ENCODE results near the gene COL6A2.
"Not testable (repeated sequence)": the region's sequence is repeated elsewhere in the genome, so short reads cannot be mapped to it uniquely, and the experiment has no call there.

COL6A2 gene

DNA sequence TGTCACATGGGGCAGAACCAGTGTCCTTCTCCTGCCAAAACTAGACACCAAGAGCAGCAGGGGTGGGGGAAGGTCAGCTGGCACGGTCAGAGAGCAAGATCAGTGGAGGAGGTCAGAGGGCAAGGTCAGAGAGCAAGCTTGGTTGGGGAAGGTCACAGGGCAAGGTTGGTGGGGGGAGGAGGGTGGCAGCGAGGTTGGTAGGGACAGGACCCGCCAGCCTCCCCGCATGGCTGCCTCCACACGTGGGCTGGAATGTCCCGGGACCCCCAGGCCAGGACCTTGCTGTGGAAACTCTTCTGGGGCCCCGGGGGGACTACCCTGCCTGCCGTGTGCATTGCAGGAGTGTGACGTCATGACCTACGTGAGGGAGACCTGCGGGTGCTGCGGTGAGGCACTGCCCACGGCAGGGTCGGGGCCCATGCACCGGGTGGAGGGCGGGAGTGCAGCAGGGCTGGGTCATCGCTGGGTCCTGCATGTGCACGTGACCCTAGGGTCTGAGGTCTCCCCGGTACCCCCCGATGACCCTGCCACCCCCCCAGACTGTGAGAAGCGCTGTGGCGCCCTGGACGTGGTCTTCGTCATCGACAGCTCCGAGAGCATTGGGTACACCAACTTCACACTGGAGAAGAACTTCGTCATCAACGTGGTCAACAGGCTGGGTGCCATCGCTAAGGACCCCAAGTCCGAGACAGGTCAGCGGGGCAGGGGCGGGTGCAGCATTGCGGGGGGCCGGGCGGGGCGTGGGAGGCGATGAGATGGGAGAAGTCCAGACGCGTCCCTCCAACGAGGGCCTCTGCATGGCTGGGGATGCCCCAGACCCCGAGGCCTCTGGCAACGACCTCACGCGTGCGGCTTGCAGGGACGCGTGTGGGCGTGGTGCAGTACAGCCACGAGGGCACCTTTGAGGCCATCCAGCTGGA is 27.3 kb downstream of the COL6A2 start:
- DNase-seq (ENCODE audit: low read depth in 2 of 2) = no peak

DNA sequence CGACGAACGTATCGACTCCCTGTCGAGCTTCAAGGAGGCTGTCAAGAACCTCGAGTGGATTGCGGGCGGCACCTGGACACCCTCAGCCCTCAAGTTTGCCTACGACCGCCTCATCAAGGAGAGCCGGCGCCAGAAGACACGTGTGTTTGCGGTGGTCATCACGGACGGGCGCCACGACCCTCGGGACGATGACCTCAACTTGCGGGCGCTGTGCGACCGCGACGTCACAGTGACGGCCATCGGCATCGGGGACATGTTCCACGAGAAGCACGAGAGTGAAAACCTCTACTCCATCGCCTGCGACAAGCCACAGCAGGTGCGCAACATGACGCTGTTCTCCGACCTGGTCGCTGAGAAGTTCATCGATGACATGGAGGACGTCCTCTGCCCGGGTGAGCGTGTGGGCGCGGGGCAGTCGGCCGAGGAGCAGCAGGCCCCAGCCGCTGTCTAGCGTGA is 28.0 kb downstream of the COL6A2 start:
- no peak for DNase-seq (ENCODE audit: low read depth in 2 of 2)

DNA sequence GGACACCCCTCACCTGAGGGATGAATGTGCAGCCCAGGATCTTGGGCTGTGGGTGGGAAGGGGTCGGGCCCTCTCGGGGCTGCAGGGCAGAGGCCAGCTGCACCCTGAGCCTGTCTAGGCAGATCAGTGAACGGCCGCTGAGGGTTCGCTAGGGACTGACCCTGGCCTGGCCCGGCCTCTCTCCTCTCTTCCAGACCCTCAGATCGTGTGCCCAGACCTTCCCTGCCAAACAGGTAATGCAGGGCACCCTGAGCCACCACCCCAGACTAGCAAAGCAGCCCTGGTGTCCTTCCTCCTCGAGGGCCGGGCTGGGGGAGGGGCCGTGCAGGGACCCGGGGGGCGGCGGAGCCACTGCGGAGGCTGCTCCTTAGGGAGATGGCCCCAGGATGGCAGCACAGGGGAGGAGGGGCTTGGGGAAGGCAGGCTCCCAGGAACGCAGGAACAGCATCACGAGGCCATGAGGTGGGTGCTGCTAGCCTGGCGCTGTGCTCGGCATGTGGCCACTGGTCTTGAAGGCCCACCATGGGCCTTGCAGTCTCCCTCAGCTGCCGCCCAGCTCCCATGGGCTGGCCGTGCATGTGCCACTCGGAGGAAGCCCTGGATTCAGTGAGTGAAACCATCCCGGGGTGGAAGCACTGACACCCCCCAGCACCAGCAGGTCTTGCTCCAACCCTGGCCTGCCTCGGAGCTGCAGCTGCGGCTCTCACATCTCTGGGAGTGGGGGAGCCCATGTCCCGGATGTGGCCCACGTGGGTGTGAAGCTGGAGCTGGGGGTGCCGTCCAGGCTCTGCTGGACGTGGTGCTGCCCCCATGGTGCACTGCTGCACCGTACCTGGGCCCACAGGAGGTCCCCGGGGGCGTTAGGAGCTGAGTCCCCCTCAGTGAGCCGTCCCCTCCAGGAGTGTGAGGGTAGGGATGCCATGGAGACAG is 28.7 kb downstream of the COL6A2 start:
- no peak for DNase-seq (ENCODE audit: low read depth in 2 of 2)

DNA sequence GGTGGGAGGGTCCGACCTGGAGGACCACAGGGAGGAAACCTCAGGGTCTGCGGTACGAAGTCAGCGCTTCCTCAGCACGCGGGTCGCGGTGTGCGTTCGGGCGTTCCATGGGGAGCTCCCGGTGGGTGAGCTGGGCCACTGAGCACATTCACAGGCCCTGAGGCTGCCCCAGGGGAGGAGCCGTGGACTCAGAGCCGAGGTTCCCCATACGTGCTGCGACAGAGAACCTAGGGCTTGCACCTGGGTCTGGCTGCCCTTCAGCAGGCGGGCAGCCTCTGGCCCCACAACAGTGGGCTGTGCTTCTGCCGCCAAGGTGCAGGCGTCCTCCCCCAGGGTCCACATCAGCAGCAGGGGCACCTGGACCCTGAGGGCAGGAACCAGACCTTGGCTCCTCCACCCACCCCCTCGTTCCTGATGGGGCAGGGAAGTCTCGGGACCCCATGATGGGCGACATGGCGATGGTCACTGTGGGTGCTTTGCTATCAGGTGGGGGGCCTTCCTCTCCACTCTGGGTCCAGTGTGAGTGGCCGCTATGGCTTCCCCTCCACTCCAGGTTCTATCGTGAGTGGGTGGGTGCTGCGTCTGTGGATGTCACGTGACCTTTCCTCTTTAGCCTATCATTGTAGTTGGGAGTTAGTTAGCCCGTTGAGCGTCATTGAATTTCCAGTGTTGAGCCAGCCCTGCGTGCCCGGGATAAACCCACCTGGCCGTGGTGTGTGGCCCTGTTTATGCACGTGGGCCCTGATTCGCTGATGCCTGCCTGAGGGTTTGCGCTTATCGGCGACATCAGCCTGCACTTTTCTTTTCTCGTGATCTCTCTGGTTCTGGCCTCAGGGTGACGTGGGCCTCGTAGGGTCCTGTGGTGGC is 29.6 kb downstream of the COL6A2 start:
- DNase-seq (ENCODE audit: low read depth in 2 of 2) = no peak

DNA sequence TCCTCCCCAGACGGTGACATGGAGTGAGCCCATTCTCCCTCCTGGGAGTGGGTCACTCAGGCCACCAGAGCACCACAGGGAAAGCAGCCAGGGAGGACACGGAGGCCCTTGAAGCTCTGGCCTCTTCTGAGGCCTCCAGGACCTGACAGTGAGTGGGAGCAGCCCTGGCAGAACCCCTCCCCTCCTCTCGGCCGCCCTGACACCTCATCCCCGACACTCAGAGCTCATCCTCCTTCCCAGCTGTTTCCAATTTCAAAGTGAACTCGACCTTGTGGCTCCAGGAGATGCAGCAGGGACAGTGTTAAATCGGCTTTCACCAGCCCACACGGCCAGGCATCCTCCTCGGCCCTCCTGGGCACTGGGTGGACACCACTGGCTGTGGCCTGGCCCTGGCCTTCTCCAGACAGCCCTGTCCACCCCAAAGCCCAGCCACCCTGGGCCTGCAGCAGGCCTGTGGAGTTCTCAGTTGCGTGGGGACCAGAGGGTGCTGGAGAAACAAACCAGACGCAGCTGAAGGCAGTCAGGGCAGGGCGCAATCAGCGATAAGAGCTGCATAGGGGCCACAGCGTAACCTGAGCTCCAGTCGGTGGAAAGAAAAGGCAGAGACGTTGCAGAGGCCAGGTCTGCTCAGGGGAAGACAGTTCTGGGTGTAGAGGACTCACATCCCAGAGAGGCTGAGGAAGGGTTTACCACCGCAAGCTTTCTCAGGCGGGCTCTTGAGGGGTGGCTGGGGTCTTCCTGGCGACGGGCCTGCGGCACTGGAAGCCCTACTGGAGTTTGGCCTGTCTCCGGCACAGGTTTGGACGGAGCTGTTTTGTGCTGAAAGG is 30.4 kb downstream of the COL6A2 start:
- DNase-seq (ENCODE audit: low read depth in 2 of 2) = no peak

DNA sequence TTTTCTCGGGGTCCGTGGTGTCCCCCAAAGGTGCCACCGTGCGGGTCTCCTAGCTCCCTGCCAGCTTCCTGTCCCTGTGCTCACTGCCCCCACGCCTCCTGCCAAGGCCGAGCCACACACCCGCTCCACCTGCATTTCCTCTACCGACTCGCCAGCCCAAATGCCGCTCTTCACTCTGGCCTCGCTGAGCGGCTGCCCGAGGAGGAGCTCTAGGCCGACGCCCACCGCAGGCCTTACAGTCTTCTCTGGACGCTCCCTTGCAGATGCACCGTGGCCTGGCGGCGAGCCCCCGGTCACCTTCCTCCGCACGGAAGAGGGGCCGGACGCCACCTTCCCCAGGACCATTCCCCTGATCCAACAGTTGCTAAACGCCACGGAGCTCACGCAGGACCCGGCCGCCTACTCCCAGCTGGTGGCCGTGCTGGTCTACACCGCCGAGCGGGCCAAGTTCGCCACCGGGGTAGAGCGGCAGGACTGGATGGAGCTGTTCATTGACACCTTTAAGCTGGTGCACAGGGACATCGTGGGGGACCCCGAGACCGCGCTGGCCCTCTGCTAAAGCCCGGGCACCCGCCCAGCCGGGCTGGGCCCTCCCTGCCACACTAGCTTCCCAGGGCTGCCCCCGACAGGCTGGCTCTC is 31.1 kb downstream of the COL6A2 start:
- DNase-seq (ENCODE audit: low read depth in 2 of 2) = no peak

DNA sequence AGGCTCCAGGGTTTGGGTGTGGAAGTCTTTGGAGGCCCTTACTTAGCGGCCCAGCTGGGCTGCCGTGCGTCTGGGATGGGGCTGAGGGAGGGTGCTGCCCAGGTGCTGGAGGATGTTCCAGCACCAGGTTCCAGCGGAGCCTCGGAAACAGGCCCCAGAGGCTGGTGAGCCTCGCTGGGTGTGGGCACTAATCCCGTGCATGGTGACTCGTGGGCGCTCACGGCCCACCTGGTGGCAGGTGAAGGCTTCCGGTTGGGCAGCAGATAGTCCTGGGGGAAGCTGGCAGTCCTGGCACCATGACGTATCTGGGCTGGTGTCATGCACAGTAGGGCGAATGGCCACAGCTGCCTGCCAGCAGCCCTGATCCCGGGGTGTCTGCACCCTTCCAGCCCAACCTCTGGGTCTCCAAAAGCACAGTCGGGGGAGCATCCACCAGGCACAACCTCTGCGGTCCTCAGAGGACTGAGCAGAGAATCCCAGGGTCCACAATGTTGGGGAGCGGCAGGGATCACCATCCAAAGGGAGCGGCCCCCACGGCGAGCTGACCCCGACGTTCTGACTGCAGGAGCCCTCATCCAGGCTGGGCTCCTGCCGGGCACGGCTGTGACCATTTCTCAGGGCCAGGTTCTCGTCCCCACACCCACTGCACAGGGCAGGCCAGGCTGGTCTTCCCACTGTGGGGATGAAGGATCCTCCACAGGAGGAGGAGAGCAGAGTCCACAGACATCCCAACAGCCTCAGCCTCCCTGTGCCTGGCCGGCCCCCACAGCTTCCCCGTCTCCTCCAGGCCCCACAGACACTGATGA is 32.1 kb downstream of the COL6A2 start:
- no peak for DNase-seq (ENCODE audit: low read depth in 2 of 2)

DNA sequence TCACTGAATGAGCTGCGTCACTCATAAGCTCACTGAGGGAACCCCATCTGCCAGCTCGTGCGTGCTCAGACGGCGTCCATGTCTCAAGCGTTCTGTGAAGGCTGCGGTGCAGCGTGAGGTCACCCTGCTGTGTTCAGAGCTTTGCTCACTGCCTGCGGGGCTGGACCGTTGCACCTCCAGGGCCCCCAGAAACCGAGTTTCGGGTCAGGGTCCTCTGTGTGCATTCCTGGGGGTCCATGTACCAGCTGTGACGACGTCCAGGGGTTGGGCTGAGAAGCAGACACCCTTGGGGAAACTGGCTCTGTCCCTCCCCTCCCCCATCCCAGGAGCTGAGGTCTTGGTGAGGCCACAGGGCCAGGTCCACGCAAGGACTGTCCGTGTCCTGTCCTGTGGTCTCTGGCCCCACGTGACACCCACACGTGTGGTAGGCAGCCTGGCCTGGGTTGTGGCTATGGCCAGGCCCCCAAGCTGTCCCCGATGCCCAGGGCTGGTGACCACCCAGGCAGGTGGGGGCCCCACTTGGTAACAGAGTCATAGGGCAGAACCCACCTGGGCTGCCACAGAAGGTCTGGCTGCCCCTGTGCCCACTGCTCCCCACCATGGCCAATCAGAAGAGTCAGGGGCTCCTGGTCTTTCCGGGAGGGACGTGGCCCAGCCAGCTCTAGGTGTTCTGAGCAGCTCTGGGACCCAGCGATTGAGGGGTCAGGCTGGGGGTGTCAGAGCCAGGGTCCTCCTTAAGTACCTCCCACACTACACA is 33.1 kb downstream of the COL6A2 start:
- no peak for DNase-seq (ENCODE audit: low read depth in 2 of 2)

DNA sequence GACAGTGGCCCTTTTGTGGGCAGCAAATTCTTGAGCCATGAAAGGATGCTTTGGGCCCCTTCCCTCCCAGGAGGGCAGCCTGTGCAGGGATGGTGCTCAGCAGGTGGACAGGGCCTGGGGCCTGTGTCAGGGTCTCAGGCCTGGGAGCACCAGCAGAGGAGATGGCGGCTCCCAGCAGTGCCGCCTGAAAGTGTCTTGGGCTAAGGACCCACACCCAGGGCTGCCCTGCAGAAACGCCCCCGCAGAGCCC is 33.6 kb downstream of the COL6A2 start:
- DNase-seq (ENCODE audit: low read depth in 2 of 2) = no peak

DNA sequence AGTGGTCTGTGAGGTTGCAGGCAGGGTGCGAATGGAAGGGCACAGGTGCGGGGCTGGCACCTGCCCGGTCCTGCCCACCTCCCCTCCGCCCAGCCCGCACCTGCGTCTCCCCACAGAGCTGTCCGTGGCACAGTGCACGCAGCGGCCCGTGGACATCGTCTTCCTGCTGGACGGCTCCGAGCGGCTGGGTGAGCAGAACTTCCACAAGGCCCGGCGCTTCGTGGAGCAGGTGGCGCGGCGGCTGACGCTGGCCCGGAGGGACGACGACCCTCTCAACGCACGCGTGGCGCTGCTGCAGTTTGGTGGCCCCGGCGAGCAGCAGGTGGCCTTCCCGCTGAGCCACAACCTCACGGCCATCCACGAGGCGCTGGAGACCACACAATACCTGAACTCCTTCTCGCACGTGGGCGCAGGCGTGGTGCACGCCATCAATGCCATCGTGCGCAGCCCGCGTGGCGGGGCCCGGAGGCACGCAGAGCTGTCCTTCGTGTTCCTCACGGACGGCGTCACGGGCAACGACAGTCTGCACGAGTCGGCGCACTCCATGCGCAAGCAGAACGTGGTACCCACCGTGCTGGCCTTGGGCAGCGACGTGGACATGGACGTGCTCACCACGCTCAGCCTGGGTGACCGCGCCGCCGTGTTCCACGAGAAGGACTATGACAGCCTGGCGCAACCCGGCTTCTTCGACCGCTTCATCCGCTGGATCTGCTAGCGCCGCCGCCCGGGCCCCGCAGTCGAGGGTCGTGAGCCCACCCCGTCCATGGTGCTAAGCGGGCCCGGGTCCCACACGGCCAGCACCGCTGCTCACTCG is 34.1 kb downstream of the COL6A2 start:
- no peak for DNase-seq (ENCODE audit: low read depth in 2 of 2)

DNA sequence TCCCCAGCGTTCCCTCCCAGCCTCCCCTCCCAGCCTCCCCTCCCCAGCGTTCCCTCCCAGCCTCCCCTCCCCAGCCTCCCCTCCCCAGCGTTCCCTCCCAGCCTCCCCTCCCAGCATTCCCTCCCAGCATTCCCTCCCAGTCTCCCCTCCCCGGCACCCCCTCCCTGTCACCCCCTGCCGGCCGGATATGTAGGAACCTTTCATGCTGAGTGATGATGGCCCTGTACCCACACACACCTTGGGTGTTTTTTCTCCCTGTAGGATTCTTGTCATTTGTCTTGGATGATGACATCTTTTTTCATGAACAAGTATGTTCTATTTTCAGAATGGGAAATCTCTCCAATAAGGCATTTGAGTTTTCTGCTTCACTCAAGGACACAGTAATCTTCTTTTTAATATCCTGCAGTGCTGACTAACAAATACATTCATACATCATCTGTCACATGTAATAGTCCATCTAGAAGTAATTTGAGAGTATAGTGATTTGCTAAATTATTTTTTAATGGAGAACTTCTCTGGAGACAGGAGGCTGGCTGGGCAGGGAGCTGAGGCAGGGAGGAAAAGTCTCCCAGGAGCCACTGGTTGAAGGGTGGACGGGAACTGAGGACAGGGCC is 38.0 kb downstream of the COL6A2 start:
- no peak for DNase-seq (ENCODE audit: low read depth in 2 of 2)

DNA sequence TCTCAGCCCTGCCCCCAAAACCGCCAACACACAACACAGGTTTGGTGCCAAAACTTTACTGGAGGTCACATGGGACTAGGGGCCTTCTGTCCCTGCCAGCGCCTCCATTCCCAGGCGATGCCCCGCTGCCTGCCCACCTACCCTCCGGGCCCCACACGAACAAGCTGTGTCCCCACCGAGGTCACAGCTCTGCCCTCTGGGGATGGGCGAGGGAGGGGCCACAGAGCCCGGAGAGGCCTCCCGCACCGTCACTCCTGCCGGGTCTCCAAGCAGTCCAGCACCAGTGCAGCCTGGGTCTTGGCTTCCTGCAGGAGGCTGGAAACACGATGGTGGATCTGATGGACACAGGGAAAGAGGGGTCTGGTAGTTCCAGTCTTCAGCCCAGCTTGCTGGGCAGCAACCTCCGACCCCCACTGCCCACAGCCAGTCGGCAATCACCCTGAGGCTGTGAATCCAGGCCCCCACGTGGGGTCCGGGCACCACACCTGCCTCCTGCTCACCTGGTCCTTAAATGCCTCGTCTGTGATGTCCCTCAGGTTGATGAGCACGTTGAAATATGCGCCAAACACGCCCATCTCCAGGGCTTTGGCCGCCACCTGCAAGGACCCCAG is 38.9 kb downstream of the COL6A2 start:
- no peak for DNase-seq (ENCODE audit: low read depth in 2 of 2)

DNA sequence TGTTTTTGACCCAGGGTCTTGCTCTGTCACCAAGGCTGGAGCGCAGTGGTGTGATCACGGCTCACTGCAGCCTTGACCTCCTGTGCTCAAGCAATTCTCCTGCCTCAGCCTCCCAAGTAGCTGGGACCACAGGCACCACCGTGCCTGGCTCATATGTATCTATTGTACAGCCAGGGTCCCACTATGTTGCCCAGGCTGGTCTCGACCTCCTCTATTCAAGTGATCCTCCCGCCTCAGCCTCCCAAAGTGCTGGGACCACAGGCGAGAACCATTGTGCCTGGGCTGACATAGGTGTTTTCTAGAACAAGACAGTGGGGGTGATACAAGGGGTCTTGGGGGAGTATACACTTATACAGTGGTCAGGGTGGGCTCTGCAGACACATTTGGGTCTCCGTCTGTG is 40.0 kb downstream of the COL6A2 start:
- no peak for DNase-seq (ENCODE audit: low read depth in 2 of 2)

DNA sequence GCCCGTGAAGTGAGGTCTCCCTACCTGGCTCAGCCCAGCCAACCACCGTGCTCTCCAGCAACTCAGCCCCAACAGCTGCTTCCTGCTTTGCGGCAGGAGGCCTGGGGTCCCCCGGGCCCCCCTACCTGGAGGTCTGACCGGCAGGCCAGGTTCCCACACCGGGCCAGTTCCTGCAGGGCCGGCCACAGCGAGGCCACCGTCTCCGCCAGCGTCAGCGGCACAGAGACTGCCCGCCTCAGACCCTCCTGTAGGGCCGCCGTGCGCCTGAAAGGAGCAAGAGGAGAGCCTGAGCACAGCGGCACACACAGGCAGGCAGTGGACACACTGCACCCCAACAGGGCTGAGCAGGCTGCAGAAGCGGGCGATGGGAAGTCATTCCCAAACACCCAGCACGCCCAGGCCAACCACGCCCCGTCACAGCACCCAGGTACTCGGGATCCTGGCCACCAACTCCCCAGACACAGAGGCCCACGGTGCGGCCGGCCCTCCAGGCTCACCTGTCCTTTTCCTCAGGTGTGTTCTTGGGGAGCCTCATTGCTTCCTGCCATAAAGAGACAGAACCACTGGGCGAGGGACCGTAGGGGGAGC is 40.6 kb downstream of the COL6A2 start:
- no peak for DNase-seq (ENCODE audit: low read depth in 2 of 2)

DNA sequence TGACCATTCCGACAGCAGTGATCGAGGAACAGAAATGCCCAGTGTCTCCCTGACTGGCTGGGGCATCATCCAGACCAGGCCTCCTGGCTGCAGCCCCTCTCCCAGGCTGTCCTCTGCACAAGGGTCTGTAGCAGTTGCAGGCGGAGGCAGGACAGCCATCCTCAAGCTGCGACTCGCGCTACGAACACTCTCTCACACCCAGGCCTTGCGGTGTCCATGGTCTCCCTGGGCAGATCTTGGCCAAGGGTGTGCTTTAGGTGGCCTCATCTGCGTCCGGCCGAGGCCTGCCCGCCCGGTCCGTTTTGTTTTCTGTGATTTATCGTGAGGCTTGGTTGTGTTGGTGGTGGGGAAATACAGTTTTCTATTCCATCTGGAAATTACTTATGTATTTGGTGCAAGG is 41.8 kb downstream of the COL6A2 start:
- DNase-seq (ENCODE audit: low read depth in 2 of 2) = no peak

DNA sequence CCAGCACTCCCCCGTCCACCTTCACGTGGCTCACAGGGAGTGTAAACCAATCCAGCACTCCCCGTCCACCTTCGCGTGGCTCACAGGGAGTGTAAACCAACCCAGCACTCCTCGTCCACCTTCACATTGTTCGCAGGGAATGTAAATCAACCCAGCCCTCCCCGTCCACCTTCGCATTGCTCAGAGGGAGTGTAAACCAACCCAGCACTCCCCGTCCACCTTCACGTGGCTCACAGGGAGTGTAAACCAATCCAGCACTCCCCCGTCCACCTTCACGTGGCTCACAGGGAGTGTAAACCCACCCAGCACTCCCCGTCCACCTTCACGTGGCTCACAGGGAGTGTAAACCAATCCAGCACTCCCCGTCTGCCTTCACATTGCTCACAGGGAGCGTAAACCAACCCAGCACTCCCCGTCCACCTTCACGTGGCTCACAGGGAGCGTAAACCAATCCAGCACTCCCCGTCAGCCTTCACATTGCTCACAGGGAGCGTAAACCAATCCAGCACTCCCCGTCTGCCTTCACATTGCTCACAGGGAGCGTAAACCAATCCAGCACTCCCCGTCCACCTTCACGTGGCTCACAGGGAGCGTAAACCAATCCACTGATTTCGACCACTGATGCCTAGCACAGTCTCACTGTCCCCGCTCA is 42.6 kb downstream of the COL6A2 start:
- not testable (repeated sequence) for DNase-seq (ENCODE audit: low read depth in 2 of 2)
